ENCODE results near the gene FER1L5. TPM values are rescaled to one million over a fixed set of nuclear protein-coding genes. Genes with fewer than 3 reads are reported as not detected.

FER1L5 gene
- polyA plus RNA-seq, 1 of the 3 experiments (the other 2 are of a cell fraction), result 0.02 TPM

DNA sequence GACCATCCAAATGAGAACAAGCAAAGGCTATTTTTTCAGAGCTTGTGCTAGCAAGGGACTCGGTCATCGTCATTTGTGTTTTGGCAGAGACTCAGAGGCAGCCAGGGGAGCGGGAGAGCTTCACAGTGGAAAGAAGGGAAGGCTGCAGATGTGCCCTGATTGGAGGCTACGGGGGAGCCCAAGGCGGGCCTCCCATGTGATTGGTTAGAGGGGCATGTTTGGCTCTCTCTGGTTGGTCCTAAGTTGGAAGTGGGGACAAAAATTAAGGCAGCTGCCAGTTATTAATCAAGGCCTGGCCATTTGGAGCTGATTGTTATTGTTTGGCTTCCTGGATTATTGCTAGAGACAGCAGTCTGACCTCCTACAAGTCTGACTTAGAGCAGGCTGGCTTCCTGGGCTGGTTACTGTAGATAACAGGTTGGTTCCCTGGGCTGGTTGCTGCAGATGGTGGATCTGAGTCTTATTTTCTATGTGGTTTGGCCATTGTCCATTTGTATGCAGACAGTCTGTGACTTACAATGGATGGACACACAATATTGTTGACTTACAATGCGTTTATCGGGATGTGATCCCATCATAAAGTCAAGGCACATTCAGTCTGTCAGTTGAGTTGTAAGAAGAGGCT, 5.9 kb downstream of the FER1L5 start (continued):
- TF ChIP-seq IRF3 (IDR thresholded peaks at IDR 0.05; ENCODE audit: low read depth, low read length), result no peak

- CTCF ChIA-PET, result no interaction called here
- WGBS (ENCODE audit: low lambda C conversion rate), result 67% methylated on average over 1 of the region's 1 CpG
- POLR2A ChIA-PET, result no interaction called here
Observed at GRCh38 chr2:96649342-96649741, 6.8 kb downstream of the FER1L5 start.

DNA sequence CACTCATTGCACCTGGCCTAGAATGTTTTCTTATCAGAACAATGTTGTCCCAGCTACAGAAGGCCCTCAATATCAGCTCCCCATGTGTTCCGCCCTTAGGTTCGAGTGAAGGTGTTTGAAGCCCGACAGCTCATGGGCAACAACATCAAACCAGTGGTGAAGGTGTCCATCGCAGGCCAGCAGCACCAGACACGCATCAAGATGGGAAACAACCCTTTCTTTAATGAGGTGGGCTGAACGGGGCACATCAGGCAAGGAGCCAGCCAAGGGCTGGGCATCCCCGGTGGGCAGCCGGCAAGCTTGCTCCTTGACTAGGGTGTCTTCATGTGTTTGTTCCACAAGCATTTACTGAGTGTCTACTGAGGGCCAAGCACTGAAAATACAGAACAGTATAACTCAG, 9.2 kb downstream of the FER1L5 start:
- no peaks in the 10 kb centered on the region for H3K9me3 ChIP-seq
- CTCF ChIA-PET, result no interaction called here
- no peak overlapping the region for H3K4me3 ChIP-seq (ENCODE audit: low read depth in 2 of 2, low read length in 1 of 2)
- POLR2A ChIA-PET, result interaction anchor here (0.6 kb wide), 1 partner anchor 14 kb away, joined by 3 read pairs; no protein-coding TSS in a partner anchor
- no peaks in the 10 kb centered on the region for H4K20me1 ChIP-seq (ENCODE audit: insufficient read depth)
- 76% methylated on average over 8 of the region's 8 CpGs for WGBS (ENCODE audit: low lambda C conversion rate)
- TF ChIP-seq GATA2 (CRISPR knock-in tag; IDR thresholded peaks at IDR 0.05) (no peak), TAF1 (IDR thresholded peaks at IDR 0.05; ENCODE audit: borderline replicate concordance, low read depth, low read length) (no peak), MEF2A (IDR thresholded peaks at IDR 0.05; ENCODE audit: borderline replicate concordance, low read depth) (no peak)
- TF ChIP-seq, protein P1, sequence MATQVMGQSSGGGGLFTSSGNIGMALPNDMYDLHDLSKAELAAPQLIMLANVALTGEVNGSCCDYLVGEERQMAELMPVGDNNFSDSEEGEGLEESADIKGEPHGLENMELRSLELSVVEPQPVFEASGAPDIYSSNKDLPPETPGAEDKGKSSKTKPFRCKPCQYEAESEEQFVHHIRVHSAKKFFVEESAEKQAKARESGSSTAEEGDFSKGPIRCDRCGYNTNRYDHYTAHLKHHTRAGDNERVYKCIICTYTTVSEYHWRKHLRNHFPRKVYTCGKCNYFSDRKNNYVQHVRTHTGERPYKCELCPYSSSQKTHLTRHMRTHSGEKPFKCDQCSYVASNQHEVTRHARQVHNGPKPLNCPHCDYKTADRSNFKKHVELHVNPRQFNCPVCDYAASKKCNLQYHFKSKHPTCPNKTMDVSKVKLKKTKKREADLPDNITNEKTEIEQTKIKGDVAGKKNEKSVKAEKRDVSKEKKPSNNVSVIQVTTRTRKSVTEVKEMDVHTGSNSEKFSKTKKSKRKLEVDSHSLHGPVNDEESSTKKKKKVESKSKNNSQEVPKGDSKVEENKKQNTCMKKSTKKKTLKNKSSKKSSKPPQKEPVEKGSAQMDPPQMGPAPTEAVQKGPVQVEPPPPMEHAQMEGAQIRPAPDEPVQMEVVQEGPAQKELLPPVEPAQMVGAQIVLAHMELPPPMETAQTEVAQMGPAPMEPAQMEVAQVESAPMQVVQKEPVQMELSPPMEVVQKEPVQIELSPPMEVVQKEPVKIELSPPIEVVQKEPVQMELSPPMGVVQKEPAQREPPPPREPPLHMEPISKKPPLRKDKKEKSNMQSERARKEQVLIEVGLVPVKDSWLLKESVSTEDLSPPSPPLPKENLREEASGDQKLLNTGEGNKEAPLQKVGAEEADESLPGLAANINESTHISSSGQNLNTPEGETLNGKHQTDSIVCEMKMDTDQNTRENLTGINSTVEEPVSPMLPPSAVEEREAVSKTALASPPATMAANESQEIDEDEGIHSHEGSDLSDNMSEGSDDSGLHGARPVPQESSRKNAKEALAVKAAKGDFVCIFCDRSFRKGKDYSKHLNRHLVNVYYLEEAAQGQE (IDR thresholded peaks at IDR 0.05; ENCODE audit: low read depth, low read length), result no peak
- no peak overlapping the region for H3K9ac ChIP-seq
- H3K79me2 ChIP-seq (ENCODE audit: insufficient read depth), result no peaks in the 10 kb centered on the region
- H3K27me3 ChIP-seq (ENCODE audit: insufficient read depth), result no peaks in the 10 kb centered on the region
- H3K4me1 ChIP-seq (ENCODE audit: control insufficient read depth in 1 of 2, insufficient read depth in 2 of 2, low read depth in 1 of 2, low read length in 1 of 2), result no peaks in the 10 kb centered on the region
- no peak overlapping the region for H3K4me2 ChIP-seq
- no peaks in the 10 kb centered on the region for H3F3A ChIP-seq (replicated peaks; ENCODE audit: insufficient read depth)
- H3K36me3 ChIP-seq (replicated peaks in 1 of 2; ENCODE audit: control insufficient read depth in 1 of 2, insufficient read depth in 2 of 2, low read length in 1 of 2), result no peaks in the 10 kb centered on the region
- H3K27ac ChIP-seq (ENCODE audit: low read depth in 2 of 2, low read length in 1 of 2), result no peak overlapping the region
- H2AFZ ChIP-seq (ENCODE audit: low read depth), result no peak overlapping the region
- no peak for DNase-seq
- no peaks in the 10 kb centered on the region for H3K9me2 ChIP-seq

More at GRCh38 chr2:96649342-96649741, 6.8 kb downstream of the FER1L5 start:
- Histone ChIP-seq H3K9me3 (no peaks in the 10 kb centered on the region), H3K4me2 (no peak overlapping the region), H3K4me1 (ENCODE audit: control insufficient read depth in 1 of 2, insufficient read depth in 2 of 2, low read depth in 1 of 2, low read length in 1 of 2) (no peaks in the 10 kb centered on the region), H3F3A (replicated peaks; ENCODE audit: insufficient read depth) (no peaks in the 10 kb centered on the region), H2AFZ (ENCODE audit: low read depth) (no peak overlapping the region), H3K9ac (no peak overlapping the region), H4K20me1 (ENCODE audit: insufficient read depth) (no peaks in the 10 kb centered on the region), H3K27ac (ENCODE audit: low read depth in 2 of 2, low read length in 1 of 2) (no peak overlapping the region), H3K36me3 (replicated peaks in 1 of 2; ENCODE audit: control insufficient read depth in 1 of 2, insufficient read depth in 2 of 2, low read length in 1 of 2) (no peaks in the 10 kb centered on the region), H3K4me3 (ENCODE audit: low read depth in 2 of 2, low read length in 1 of 2) (no peak overlapping the region), H3K79me2 (ENCODE audit: insufficient read depth) (no peaks in the 10 kb centered on the region), H3K9me2 (no peaks in the 10 kb centered on the region), H3K27me3 (ENCODE audit: insufficient read depth) (no peaks in the 10 kb centered on the region)
- no peak for DNase-seq
- no peak for TF ChIP-seq FOXJ3 (CRISPR knock-in tag; IDR thresholded peaks at IDR 0.05)
- no peak for TF ChIP-seq GATA2 (CRISPR knock-in tag; IDR thresholded peaks at IDR 0.05)
- no peak for TF ChIP-seq IRF3 (IDR thresholded peaks at IDR 0.05; ENCODE audit: low read depth, low read length)
- TF ChIP-seq FOXM1 (IDR thresholded peaks at IDR 0.05; ENCODE audit: low read depth), result no peak
- TF ChIP-seq EZH2phosphoT487 (IDR thresholded peaks at IDR 0.05; ENCODE audit: borderline replicate concordance, low read depth), result no peak
- no peak for TF ChIP-seq MAX (IDR thresholded peaks at IDR 0.05; ENCODE audit: low read depth)
- TF ChIP-seq EP300 (IDR thresholded peaks at IDR 0.05; ENCODE audit: borderline replicate concordance in 1 of 2, low read depth in 1 of 2, low read length in 1 of 2), result no peak
- TF ChIP-seq SMC3 (IDR thresholded peaks at IDR 0.05; ENCODE audit: low read depth, low read length), result no peak
- no peak for TF ChIP-seq GABPA (IDR thresholded peaks at IDR 0.05; ENCODE audit: low read depth)
- TF ChIP-seq RFX5 (IDR thresholded peaks at IDR 0.05; ENCODE audit: low read length), result no peak
- TF ChIP-seq, protein P2, sequence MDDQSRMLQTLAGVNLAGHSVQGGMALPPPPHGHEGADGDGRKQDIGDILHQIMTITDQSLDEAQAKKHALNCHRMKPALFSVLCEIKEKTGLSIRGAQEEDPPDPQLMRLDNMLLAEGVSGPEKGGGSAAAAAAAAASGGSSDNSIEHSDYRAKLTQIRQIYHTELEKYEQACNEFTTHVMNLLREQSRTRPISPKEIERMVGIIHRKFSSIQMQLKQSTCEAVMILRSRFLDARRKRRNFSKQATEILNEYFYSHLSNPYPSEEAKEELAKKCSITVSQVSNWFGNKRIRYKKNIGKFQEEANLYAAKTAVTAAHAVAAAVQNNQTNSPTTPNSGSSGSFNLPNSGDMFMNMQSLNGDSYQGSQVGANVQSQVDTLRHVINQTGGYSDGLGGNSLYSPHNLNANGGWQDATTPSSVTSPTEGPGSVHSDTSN (IDR thresholded peaks at IDR 0.05), result no peak
